Kidney epithelial cell (primary cell): ENCODE data around the gene ATL3. TPM values are rescaled to one million over a fixed set of nuclear protein-coding genes. Genes with fewer than 3 reads are reported as not detected.
A peak's percentile ranks its signal among the peaks of the same experiment; 100 is the strongest.

Experiments used
- DNase-seq: peaks from one replicate; pipeline ENCODE4 v3.0.0-alpha.2; 2010; ENCODE audit warnings: low read depth
- H3K27me3 ChIP-seq: 2 replicates; pipeline ENCODE4 v1.6.0; 2011; ENCODE audit warnings: low read length; ENCODE audit not compliant: control insufficient read depth, insufficient read depth
- H3K36me3 ChIP-seq: 2 replicates; pipeline ENCODE4 v1.5.1; 2011; ENCODE audit warnings: low read length; ENCODE audit not compliant: control insufficient read depth, insufficient read depth
- H3K4me3 ChIP-seq: 2 replicates; pipeline ENCODE4 v1.5.1; 2011; ENCODE audit warnings: low read depth, mild to moderate bottlenecking, control low read depth, low read length
- CTCF ChIP-seq: IDR thresholded peaks from 2 replicates; pipeline ENCODE4 v1.5.1; 2011; ENCODE audit warnings: mild to moderate bottlenecking, moderate library complexity, low read length, control low read depth, inconsistent platforms; ENCODE audit not compliant: insufficient read depth, poor library complexity, severe bottlenecking
- total RNA-seq: library from RNA; depleted of rRNA; stranded (reverse); fragments of >200 nt; gene quantifications from 2 replicates; pipeline ENCODE4 v1.2.3, GENCODE V29; 2015

The ATL3 gene
- total RNA-seq, 1 donor from 2014 or later = 42.6 TPM

- no peak for DNase-seq
- Histone ChIP-seq H3K4me3 (no peak overlapping the region), H3K27me3 (no peaks in the 10 kb centered on the region), H3K36me3 (no peaks in the 10 kb centered on the region)
- no peak for TF ChIP-seq CTCF
These were observed 1.9 kb upstream of the ATL3 start for GRCh38 chr11:63672936-63673539.

GRCh38 chr11:63672156-63672463 lies 934 bp upstream of the ATL3 start:
- Histone ChIP-seq H3K4me3 (no peak overlapping the region), H3K36me3 (no peaks in the 10 kb centered on the region), H3K27me3 (no peaks in the 10 kb centered on the region)
- DNase-seq = no peak
- TF ChIP-seq CTCF = no peak

- DNase-seq = no peak
- TF ChIP-seq CTCF = peak; percentile 45
- Histone ChIP-seq H3K36me3 (no peaks in the 10 kb centered on the region), H3K27me3 (no peaks in the 10 kb centered on the region), H3K4me3 (peak overlapping the region; percentile 50)
These were observed 499 bp downstream of the ATL3 start for GRCh38 chr11:63670433-63671321.

- no peak for DNase-seq
These were observed 1.1 kb downstream of the ATL3 start for GRCh38 chr11:63670096-63670432.

GRCh38 chr11:63667995-63668795 lies 3.0 kb downstream of the ATL3 start:
- TF ChIP-seq CTCF = no peak
- no peaks in the 10 kb centered on the region for H3K36me3 ChIP-seq
- peak; percentile 56 for DNase-seq
- H3K4me3 ChIP-seq = no peak overlapping the region
- no peaks in the 10 kb centered on the region for H3K27me3 ChIP-seq

More at GRCh38 chr11:63670096-63670432, 1.1 kb downstream of the ATL3 start:
- H3K4me3 ChIP-seq = peak overlapping the region; percentile 50
- no peaks in the 10 kb centered on the region for H3K36me3 ChIP-seq
- TF ChIP-seq CTCF = no peak
- no peaks in the 10 kb centered on the region for H3K27me3 ChIP-seq
